ENCODE measurements around the gene DNAJC25. TPM values are rescaled to one million over a fixed set of nuclear protein-coding genes. Genes with fewer than 3 reads are reported as not detected.

DNAJC25 gene
- total and polyA plus RNA-seq, 7 donors, result 1.9 to 20.1 (median 5.6) TPM

GRCh38 chr9:111646417-111646816 lies 15.3 kb downstream of the DNAJC25 start:
- H3K4me1 ChIP-seq, result no peaks in the 10 kb centered on the region
- no peak overlapping the region for H3K4me3 ChIP-seq
- no peaks in the 10 kb centered on the region for H3K27me3 ChIP-seq (ENCODE audit: insufficient read depth in 3 of 3, low read length in 2 of 3)
- no peak for DNase-seq
- 82 to 84% (median 84%) methylated on average over 2 of the region's 2 CpGs for WGBS, 3 donors
- peaks cover 9 to 48% of the 10 kb centered on the region in 2 donors for H3K36me3 ChIP-seq (ENCODE audit: insufficient read depth in 1 of 2, low read depth in 1 of 2)
- no peaks in the 10 kb centered on the region for H3K9me3 ChIP-seq
- H3K27ac ChIP-seq, result no peak overlapping the region
- intact Hi-C loops (cut with DNase I), result no loop called here
- TF ChIP-seq, protein P1, sequence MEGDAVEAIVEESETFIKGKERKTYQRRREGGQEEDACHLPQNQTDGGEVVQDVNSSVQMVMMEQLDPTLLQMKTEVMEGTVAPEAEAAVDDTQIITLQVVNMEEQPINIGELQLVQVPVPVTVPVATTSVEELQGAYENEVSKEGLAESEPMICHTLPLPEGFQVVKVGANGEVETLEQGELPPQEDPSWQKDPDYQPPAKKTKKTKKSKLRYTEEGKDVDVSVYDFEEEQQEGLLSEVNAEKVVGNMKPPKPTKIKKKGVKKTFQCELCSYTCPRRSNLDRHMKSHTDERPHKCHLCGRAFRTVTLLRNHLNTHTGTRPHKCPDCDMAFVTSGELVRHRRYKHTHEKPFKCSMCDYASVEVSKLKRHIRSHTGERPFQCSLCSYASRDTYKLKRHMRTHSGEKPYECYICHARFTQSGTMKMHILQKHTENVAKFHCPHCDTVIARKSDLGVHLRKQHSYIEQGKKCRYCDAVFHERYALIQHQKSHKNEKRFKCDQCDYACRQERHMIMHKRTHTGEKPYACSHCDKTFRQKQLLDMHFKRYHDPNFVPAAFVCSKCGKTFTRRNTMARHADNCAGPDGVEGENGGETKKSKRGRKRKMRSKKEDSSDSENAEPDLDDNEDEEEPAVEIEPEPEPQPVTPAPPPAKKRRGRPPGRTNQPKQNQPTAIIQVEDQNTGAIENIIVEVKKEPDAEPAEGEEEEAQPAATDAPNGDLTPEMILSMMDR (IDR thresholded peaks at IDR 0.05), result no peak
- ATAC-seq, result no peak

GRCh38 chr9:111648066-111648465 lies 16.9 kb downstream of the DNAJC25 start:
- no peaks in the 10 kb centered on the region for H3K4me1 ChIP-seq
- no peak overlapping the region for H3K27ac ChIP-seq
- ATAC-seq (no peak), DNase-seq (no peak)
- TF ChIP-seq, protein P1 (IDR thresholded peaks at IDR 0.05), result no peak
- H3K27me3 ChIP-seq (ENCODE audit: insufficient read depth in 3 of 3, low read length in 2 of 3), result no peaks in the 10 kb centered on the region
- no peak overlapping the region for H3K4me3 ChIP-seq
- no peaks in the 10 kb centered on the region for H3K9me3 ChIP-seq
- intact Hi-C loops (cut with DNase I), result no loop called here
- WGBS, 3 donors, result 79 to 82% (median 79%) methylated on average over 4 of the region's 4 CpGs
- peaks cover 8 to 50% of the 10 kb centered on the region in 2 donors for H3K36me3 ChIP-seq (ENCODE audit: insufficient read depth in 1 of 2, low read depth in 1 of 2)

DNA sequence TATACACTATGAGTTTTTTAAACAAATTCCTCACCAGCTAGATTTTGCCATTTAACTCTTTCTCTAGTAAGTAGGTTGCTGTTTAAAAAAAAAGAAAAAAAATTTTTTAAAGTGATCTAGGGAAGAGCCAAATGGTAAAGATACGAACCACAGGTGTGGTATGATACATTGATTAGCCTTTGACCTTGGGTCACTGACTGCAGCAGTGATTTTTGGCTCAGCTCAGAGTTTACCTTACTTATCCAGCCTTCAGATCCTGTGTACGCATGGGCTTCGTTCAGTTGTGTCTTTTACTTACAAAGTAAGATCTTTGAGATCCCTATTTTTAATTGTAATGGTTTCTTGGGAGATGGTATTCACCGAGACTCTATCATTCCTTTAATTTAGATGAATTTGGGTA lies 17.9 kb downstream of the DNAJC25 start:
- H3K9me3 ChIP-seq, result no peaks in the 10 kb centered on the region
- no peaks in the 10 kb centered on the region for H3K27me3 ChIP-seq (ENCODE audit: insufficient read depth in 3 of 3, low read length in 2 of 3)
- TF ChIP-seq, protein P1 (IDR thresholded peaks at IDR 0.05), result no peak
- H3K36me3 ChIP-seq (ENCODE audit: insufficient read depth in 1 of 2, low read depth in 1 of 2), result peaks cover 7 to 57% of the 10 kb centered on the region in 2 donors
- ATAC-seq (no peak), DNase-seq (no peak)
- no peak overlapping the region for H3K4me3 ChIP-seq
- no peaks in the 10 kb centered on the region for H3K4me1 ChIP-seq
- H3K27ac ChIP-seq, result no peak overlapping the region
- 95 to 96% (median 96%) methylated on average over 4 of the region's 4 CpGs for WGBS, 3 donors
- intact Hi-C loops (cut with DNase I), result no loop called here

DNA sequence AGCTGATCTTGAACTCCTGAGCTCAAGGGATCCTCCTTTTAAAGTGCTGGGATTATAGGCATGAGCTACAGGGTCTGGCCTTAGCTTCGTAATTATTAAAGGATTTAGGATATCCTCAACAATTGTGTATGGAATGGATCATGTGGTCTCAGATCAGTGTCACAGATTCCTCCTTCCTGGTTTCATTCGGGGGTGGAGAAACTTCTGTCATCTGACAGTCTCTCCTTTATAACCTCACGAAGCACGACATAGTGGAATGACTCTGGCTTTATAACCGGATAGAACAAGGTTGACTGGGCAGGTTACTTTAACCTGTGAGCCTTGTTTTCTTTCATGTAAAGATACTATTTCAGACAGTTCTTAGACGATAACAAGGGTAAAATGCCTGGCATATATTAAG lies 25.9 kb downstream of the DNAJC25 start:
- Histone ChIP-seq H3K4me3 (no peak overlapping the region), H3K36me3 (ENCODE audit: insufficient read depth in 1 of 2, low read depth in 1 of 2) (peaks cover 0 to 22% of the 10 kb centered on the region in 2 donors), H3K4me1 (peaks cover under 1% of the 10 kb centered on the region), H3K27ac (no peak overlapping the region), H3K9me3 (no peaks in the 10 kb centered on the region), H3K27me3 (ENCODE audit: insufficient read depth in 3 of 3, low read length in 2 of 3) (no peaks in the 10 kb centered on the region)
- TF ChIP-seq, protein P1 (IDR thresholded peaks at IDR 0.05), result no peak
- DNase-seq, result no peak
- no peak for ATAC-seq
- intact Hi-C loops (cut with DNase I), result no loop called here
- 55 to 77% (median 64%) methylated on average over 6 of the region's 6 CpGs for WGBS, 3 donors

GRCh38 chr9:111658943-111659342 lies 27.8 kb downstream of the DNAJC25 start:
- WGBS, 3 donors, result 62 to 64% (median 63%) methylated on average over 8 of the region's 8 CpGs
- Histone ChIP-seq H3K27me3 (ENCODE audit: insufficient read depth in 3 of 3, low read length in 2 of 3) (no peaks in the 10 kb centered on the region), H3K4me3 (no peak overlapping the region), H3K9me3 (no peaks in the 10 kb centered on the region), H3K4me1 (peaks cover 6% of the 10 kb centered on the region), H3K36me3 (ENCODE audit: insufficient read depth in 1 of 2, low read depth in 1 of 2) (peaks cover 0 to 9% of the 10 kb centered on the region in 2 donors), H3K27ac (no peak overlapping the region)
- intact Hi-C loops (cut with DNase I), result no loop called here
- DNase-seq, result no peak
- ATAC-seq, result no peak
- TF ChIP-seq, protein P1 (IDR thresholded peaks at IDR 0.05), result no peak
